ENCODE results near the gene SHMT1. TPM values are rescaled to one million over a fixed set of nuclear protein-coding genes. Genes with fewer than 3 reads are reported as not detected.
"Not testable (repeated sequence)": the region's sequence is repeated elsewhere in the genome, so short reads cannot be mapped to it uniquely, and the experiment has no call there.

SHMT1 gene
- polyA plus RNA-seq, 1 donor (not counting 4 experiments of a cell fraction or from before 2014, with no cell fraction given), result 15.7 TPM

GRCh38 chr17:18339933-18340332 lies 23.4 kb downstream of the SHMT1 start:
- H3K4me3 ChIP-seq (ENCODE audit: control insufficient read depth in 2 of 3, extremely low read depth in 1 of 3, insufficient read depth in 2 of 3, low read depth in 1 of 3, low read length in 3 of 3), result no peak overlapping the region
- FAIRE-seq (no peak), DNase-seq (ENCODE audit: low read depth, low spot score) (no peak)
- H3K79me2 ChIP-seq (ENCODE audit: control insufficient read depth, insufficient read depth, low read length), result no peaks in the 10 kb centered on the region
- H3K9me1 ChIP-seq (ENCODE audit: control insufficient read depth, extremely low read depth, insufficient read depth, low read length), result peaks cover 3% of the 10 kb centered on the region
- no peaks in the 10 kb centered on the region for H4K20me1 ChIP-seq (ENCODE audit: control insufficient read depth, extremely low read depth, insufficient read depth, low read length)
- H3K4me1 ChIP-seq (ENCODE audit: control insufficient read depth, extremely low read depth, insufficient read depth, low read length), result no peaks in the 10 kb centered on the region
- dilution Hi-C loops (cut with MboI; ENCODE audit: extremely low pct_ligation_motif_present, low sequenced_read_pairs), result no loop called here
- TF ChIP-seq CTCF (optimal IDR thresholded peaks at IDR 0.05 in 1 of 3, IDR thresholded peaks at IDR 0.05 in 1 of 3, conservative IDR thresholded peaks at IDR 0.05 in 1 of 3; ENCODE audit: extremely low read depth in 1 of 3, insufficient read depth in 2 of 3, low read length in 3 of 3), result no peak
- TF ChIP-seq EZH2 (IDR thresholded peaks at IDR 0.05; ENCODE audit: low read length), result no peak
- H3K9me3 ChIP-seq (ENCODE audit: control insufficient read depth, low read depth, low read length), result no peaks in the 10 kb centered on the region
- H3K27me3 ChIP-seq (ENCODE audit: control insufficient read depth, extremely low read depth, insufficient read depth, low read length), result no peaks in the 10 kb centered on the region
- H3K27ac ChIP-seq (ENCODE audit: control insufficient read depth, insufficient read depth, low read length), result no peak overlapping the region
- H3K9ac ChIP-seq (ENCODE audit: control insufficient read depth, extremely low read depth, insufficient read depth, low read length), result no peak overlapping the region
- H3K4me2 ChIP-seq (ENCODE audit: control insufficient read depth, extremely low read depth, insufficient read depth, low read depth, low read length), result no peak overlapping the region
- H3K36me3 ChIP-seq (ENCODE audit: control insufficient read depth in 2 of 2, extremely low read depth in 1 of 2, insufficient read depth in 2 of 2, low read length in 2 of 2), result peaks cover 5 to 20% of the 10 kb centered on the region in 2 experiments
- no peak overlapping the region for H2AFZ ChIP-seq (ENCODE audit: control insufficient read depth, low read length)

GRCh38 chr17:18338158-18338557 lies 25.2 kb downstream of the SHMT1 start:
- H3K4me3 ChIP-seq (ENCODE audit: control insufficient read depth in 2 of 3, extremely low read depth in 1 of 3, insufficient read depth in 2 of 3, low read depth in 1 of 3, low read length in 3 of 3); H3K27me3 ChIP-seq (ENCODE audit: control insufficient read depth, extremely low read depth, insufficient read depth, low read length); H2AFZ ChIP-seq (ENCODE audit: control insufficient read depth, low read length); dilution Hi-C loops (cut with MboI; ENCODE audit: extremely low pct_ligation_motif_present, low sequenced_read_pairs); H3K79me2 ChIP-seq (ENCODE audit: control insufficient read depth, insufficient read depth, low read length); H3K4me1 ChIP-seq (ENCODE audit: control insufficient read depth, extremely low read depth, insufficient read depth, low read length); H3K4me2 ChIP-seq (ENCODE audit: control insufficient read depth, extremely low read depth, insufficient read depth, low read depth, low read length); H3K9me1 ChIP-seq (ENCODE audit: control insufficient read depth, extremely low read depth, insufficient read depth, low read length); FAIRE-seq; H3K27ac ChIP-seq (ENCODE audit: control insufficient read depth, insufficient read depth, low read length); H4K20me1 ChIP-seq (ENCODE audit: control insufficient read depth, extremely low read depth, insufficient read depth, low read length); DNase-seq (ENCODE audit: low read depth, low spot score); H3K9me3 ChIP-seq (ENCODE audit: control insufficient read depth, low read depth, low read length); H3K9ac ChIP-seq (ENCODE audit: control insufficient read depth, extremely low read depth, insufficient read depth, low read length): not testable (repeated sequence)
- H3K36me3 ChIP-seq (ENCODE audit: control insufficient read depth in 2 of 2, extremely low read depth in 1 of 2, insufficient read depth in 2 of 2, low read length in 2 of 2), result peaks cover 4 to 28% of the 10 kb centered on the region in 2 experiments

- no peaks in the 10 kb centered on the region for H3K27me3 ChIP-seq (ENCODE audit: control insufficient read depth, extremely low read depth, insufficient read depth, low read length)
- TF ChIP-seq EZH2 (IDR thresholded peaks at IDR 0.05; ENCODE audit: low read length) (no peak), CTCF (optimal IDR thresholded peaks at IDR 0.05 in 1 of 3, IDR thresholded peaks at IDR 0.05 in 1 of 3, conservative IDR thresholded peaks at IDR 0.05 in 1 of 3; ENCODE audit: extremely low read depth in 1 of 3, insufficient read depth in 2 of 3, low read length in 3 of 3) (no peak)
- H3K4me1 ChIP-seq (ENCODE audit: control insufficient read depth, extremely low read depth, insufficient read depth, low read length), result no peaks in the 10 kb centered on the region
- dilution Hi-C loops (cut with MboI; ENCODE audit: extremely low pct_ligation_motif_present, low sequenced_read_pairs), result no loop called here
- H3K9ac ChIP-seq (ENCODE audit: control insufficient read depth, extremely low read depth, insufficient read depth, low read length), result no peak overlapping the region
- FAIRE-seq (no peak), DNase-seq (ENCODE audit: low read depth, low spot score) (no peak)
- H4K20me1 ChIP-seq (ENCODE audit: control insufficient read depth, extremely low read depth, insufficient read depth, low read length), result no peaks in the 10 kb centered on the region
- H3K4me3 ChIP-seq (ENCODE audit: control insufficient read depth in 2 of 3, extremely low read depth in 1 of 3, insufficient read depth in 2 of 3, low read depth in 1 of 3, low read length in 3 of 3), result no peak overlapping the region
- H3K9me1 ChIP-seq (ENCODE audit: control insufficient read depth, extremely low read depth, insufficient read depth, low read length), result no peaks in the 10 kb centered on the region
- H3K79me2 ChIP-seq (ENCODE audit: control insufficient read depth, insufficient read depth, low read length), result no peaks in the 10 kb centered on the region
- no peak overlapping the region for H2AFZ ChIP-seq (ENCODE audit: control insufficient read depth, low read length)
- no peak overlapping the region for H3K27ac ChIP-seq (ENCODE audit: control insufficient read depth, insufficient read depth, low read length)
- H3K36me3 ChIP-seq (ENCODE audit: control insufficient read depth in 2 of 2, extremely low read depth in 1 of 2, insufficient read depth in 2 of 2, low read length in 2 of 2), result peaks cover 5 to 16% of the 10 kb centered on the region in 2 experiments
- no peak overlapping the region for H3K4me2 ChIP-seq (ENCODE audit: control insufficient read depth, extremely low read depth, insufficient read depth, low read depth, low read length)
- no peaks in the 10 kb centered on the region for H3K9me3 ChIP-seq (ENCODE audit: control insufficient read depth, low read depth, low read length)
Observed at GRCh38 chr17:18332909-18333489, 30.4 kb downstream of the SHMT1 start.
